HG03457 (cell line): Measurements from ENCODE around the gene ZNRF4.

ENCODE experiments used
- ATAC-seq: cut with Tn5 transposase; IDR thresholded peaks from one replicate; pipeline ENCODE4 v1.9.1; 2021; ENCODE audit warnings: moderate number of reproducible peaks; ENCODE audit not compliant: unreplicated experiment

The ZNRF4 gene

DNA sequence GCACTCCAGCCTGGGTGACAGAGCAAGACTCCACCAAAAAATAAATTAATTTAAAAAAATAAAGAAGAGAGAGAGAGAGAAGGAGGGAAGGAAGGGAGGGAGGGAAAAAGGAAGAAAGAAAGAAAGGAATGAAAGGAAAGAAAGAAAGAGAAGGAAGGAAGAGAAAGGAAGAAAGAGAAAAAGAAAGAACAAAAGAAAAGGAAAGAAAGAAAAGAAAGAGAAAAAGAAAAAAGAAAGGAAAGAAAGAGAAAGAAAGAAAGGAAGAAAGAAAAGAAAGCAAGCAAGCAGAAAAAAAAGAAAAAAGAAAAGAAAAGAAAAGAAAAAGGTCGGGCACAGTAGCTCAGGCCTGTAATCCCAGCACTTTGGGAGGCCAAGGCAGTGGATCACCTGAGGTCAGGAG, 14.9 kb upstream of the ZNRF4 start:
- no peak for ATAC-seq

GRCh38 chr19:5443723-5444122, 11.5 kb upstream of the ZNRF4 start:
- ATAC-seq: no peak

DNA sequence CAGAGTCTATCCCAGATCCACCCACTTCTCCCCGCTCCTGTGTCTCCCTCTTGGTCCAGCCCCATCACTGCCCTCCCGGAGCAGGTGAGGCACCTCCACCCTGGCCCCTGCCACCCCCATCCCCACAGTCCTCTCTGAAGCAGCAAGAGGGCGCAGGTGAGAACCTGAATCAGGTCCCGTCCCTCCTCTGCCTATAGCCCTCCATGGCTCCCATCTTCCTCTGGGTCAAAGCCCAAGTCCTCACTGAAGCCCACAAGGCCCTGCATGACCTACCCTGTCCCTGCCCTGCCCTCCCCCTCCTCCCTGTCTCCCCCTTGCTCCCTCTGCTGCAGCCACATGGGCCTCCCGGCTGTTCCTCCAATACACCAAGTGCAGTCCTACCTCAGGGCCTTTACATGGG, 10.8 kb upstream of the ZNRF4 start:
- no peak for ATAC-seq

DNA sequence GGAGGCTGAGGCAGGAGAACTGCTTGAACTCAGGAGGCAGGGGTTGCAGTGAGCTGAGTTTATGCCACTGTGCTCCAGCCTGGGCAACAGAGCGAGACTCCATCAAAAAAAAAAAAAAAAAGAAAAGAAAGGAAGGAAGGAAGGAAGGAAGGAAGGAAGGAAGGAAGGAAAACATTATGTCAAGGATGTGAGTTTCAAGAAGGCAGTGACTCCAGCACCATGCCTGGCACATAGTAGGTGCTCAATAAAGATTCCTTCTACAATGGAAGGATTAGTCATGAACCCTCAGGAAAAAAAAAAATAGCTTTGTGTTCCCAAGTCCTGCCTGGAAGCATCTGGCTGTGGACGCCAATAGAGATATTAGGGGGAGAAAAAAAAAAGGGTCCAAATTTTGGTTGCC, 10.1 kb upstream of the ZNRF4 start:
- no peak for ATAC-seq

DNA sequence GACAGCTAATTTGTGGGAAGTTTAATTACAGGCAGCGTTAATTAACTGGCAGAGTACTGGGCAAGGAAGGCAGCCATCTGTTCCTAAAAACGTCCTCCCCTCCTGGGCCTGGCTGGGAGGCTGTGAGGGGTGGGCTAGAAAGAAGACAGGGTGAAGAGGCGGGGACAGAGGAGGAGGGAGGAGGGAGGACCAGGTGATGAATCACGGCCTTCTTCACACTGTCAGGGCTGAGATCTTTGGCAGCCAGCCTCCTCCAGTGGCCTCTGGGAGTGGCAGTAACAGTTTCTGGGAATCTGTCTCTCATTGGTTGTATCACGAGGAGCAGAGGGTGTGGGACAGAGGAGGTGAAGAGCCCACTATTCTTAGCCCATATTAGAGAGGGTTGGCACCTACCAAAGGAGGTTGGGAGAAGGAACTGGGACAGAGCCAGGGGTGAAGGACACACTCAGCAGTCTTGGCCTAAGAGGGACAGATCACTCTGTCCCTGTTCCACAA, 9.6 kb upstream of the ZNRF4 start:
- no peak for ATAC-seq

- no peak for ATAC-seq
Measured at GRCh38 chr19:5447700-5448311, 7.4 kb upstream of the ZNRF4 start.

- ATAC-seq: no peak
Measured at GRCh38 chr19:5448374-5448773, 6.8 kb upstream of the ZNRF4 start.

DNA sequence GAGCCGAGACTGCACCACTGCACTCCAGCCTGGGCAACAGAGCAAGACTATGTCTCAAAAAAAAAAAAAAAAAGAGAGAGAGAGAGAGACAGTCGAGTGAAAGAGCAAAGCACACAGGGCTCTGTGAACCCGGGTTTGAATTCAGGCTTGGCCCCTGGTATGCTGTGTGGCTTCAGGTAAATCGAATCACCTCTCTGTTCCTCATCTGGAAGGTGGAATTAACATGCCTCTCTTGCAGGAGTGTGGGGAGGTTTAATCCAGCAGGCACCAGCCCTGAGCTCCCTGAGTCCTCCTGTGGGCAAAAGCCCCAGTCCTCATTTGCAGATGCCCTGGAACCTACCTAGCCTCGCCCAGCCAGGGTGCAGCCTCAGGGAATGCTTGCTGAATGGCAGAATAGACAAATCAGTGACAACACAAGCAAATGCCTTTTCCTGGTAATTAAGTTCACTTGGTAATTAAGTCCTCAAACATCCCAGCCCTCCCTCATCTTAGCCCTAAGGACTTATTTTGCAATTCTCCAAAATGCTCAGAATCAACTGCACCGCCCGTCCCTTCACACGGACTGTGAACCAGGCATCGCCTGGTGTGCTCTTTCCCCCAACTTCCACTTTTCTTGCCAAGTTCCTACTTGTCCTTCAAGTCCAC, 4.6 kb upstream of the ZNRF4 start:
- ATAC-seq: no peak

DNA sequence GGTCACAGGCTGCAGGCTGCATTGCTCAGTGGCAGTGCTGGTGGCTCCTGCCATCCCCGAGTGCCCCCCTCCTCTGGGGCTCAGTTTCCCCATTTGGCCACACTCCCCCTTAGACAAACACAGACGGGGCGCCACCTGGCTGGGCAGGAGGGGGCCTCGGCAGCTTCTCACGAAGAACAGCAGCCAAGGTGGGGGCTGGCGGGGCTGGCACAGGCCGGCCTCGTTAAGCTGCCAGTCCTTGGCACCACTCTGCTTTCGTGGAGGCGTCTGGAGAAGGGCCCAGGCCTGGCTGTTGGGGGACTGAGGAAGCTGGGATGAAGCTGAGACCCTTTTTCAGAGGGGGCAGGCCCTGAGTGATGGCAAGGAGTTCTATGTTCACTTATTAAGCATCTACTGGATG, 3.7 kb upstream of the ZNRF4 start:
- no peak for ATAC-seq

DNA sequence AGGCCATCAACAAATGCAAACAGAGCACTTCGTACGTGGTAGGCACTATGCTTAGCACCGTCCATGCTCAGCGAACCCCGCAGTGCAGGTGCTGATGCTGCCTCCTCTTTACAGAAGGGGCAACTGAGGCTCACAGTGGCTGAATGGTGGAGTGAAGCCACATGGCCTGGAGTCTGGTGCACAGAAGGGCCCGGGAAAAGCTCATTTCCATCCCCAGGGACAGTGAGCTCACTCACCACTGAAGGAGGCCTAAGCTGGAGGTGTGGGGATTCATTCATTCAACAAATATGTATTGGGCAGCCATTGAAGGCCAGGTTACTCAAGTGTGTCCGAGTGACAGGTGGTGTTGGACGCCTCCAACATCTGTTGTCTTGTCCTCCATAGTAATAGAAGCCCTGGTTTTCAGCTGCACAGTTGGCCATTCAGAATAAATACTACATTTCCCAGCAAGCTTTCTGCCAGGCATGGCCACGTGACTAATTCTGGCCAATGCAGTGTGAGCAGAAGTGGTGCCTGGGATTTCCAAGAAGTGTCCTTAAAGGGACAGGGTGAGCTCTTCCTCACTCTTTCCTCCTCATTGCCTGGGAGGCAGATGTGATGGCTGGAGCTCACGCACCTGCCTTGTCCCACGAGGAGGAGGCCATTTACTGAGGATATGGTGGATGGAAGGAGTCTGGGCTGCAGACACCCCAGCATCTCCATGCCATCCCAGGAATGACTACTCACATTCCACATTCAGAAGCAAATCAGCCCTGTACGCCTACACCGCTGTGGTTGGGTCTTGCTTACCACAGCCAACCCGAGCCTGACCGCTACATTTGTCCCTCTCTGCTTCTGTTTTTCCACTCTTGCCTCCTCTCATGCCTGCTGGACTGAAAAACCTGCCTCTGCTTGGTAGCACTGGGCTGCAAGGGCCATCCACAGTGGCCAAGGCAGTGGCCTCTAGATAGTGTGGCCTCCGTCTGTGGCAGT, 2.3 kb upstream of the ZNRF4 start:
- ATAC-seq: no peak

- no peak for ATAC-seq
Measured at GRCh38 chr19:5454743-5455142, 474 bp upstream of the ZNRF4 start.

- no peak for ATAC-seq
Measured at GRCh38 chr19:5456130-5456840, 1.1 kb downstream of the ZNRF4 start.

DNA sequence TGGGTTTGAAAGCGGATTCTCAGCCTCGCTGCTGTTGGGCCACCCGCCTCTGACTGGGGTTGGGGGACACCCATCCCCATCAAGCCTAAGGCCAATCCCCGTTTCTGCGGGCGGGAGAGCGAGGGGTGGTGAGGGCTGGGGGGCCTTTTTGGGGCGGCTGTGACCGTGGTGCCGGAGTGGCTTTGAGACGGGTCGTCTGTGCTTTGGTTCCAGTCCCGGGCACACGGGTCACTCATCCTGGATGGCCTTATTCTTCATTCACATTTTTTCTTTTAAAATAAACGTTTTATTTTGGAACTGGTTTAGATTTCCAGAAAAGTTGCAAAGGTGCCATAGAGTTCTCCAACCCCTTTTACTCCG, 1.6 kb downstream of the ZNRF4 start:
- ATAC-seq: no peak

- ATAC-seq: no peak
Measured at GRCh38 chr19:5457709-5458108, 2.5 kb downstream of the ZNRF4 start.

DNA sequence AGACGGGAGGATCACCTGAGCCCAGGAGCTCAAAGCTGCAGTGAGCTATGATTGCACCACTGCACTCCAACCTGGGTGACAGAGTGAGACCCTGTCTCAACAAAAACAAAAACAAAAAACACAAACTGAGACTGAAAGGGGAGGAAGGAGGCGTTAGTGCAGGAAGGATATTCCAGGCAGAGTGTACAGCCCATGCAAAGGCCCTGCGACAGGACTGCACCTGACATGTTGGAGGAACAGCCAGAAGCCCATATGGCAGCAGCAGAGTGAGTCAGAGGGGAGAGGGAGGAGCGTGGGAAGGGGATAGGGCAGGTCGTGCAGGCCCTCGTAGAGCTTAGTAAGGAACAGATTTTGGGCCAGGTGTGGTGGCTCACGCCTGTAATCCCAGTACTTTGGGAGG, 3.2 kb downstream of the ZNRF4 start:
- ATAC-seq: no peak

GRCh38 chr19:5459360-5459759, 4.1 kb downstream of the ZNRF4 start:
- no peak for ATAC-seq

GRCh38 chr19:5460748-5461147, 5.5 kb downstream of the ZNRF4 start:
- no peak for ATAC-seq

DNA sequence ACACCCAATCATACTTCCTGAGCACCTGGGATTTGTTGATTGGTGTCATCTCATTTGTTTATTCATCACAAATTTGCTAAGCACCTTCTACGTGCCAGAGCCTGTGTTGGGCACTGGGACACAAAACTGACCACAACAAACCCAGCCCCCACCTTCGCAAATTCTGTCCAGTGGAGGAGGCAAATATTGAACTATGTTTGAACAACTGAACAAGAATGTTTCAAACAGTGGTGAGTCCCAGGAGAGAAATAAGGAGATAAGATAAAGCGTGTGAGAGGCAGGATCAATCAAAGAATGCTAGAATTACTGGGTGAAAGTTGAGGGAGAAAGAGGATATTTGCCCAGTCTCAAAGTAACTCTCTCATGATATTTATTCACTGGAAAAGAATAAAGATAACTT, 8.7 kb downstream of the ZNRF4 start:
- no peak for ATAC-seq

- no peak for ATAC-seq
Measured at GRCh38 chr19:5466072-5466471, 10.9 kb downstream of the ZNRF4 start.

- no peak for ATAC-seq
Measured at GRCh38 chr19:5466814-5467291, 11.6 kb downstream of the ZNRF4 start.

DNA sequence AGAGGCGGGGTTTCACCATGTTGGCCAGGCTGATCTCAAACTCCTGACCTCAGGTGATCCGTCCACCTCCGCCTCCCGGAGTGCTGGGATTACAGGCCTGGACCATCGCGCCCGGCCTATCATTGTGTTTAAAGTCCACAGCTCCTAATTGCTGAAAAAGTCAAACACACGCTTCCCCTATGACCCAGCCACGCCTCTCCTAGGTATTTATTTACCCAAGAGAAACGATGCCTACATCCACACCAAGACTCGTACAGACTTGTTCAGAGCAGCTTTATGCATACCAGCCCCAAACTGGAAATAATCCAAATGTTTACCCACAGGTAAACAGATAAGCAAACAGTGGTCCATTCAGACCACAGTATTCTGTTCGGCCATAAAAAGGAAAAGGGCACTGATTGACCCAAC, 15.1 kb downstream of the ZNRF4 start:
- ATAC-seq: no peak
